HEK293 (cell line): ENCODE data around the gene PHLDB3.
A peak's percentile ranks its signal among the peaks of the same experiment; 100 is the strongest.

ENCODE experiments used
- ATF2 ChIP-seq: fragments of 450-650 bp; formaldehyde crosslinking; IDR thresholded peaks from 2 replicates; pipeline ENCODE4 v1.5.1; 2016; ENCODE audit warnings: missing biosample characterization, missing genetic modification characterization, low read depth
- REPIN1 ChIP-seq: fragments of 450-650 bp; formaldehyde crosslinking; IDR thresholded peaks from 2 replicates; pipeline ENCODE4 v1.5.1; 2017; ENCODE audit warnings: missing biosample characterization, missing genetic modification characterization, low read depth
- YY1 ChIP-seq: fragments of 450-650 bp; formaldehyde crosslinking; IDR thresholded peaks from 2 replicates; pipeline ENCODE4 v1.5.1; 2018; ENCODE audit warnings: missing biosample characterization, missing genetic modification characterization
- ZBTB8A ChIP-seq: fragments of 450-650 bp; formaldehyde crosslinking; IDR thresholded peaks from 2 replicates; pipeline ENCODE4 v1.5.1; 2016; ENCODE audit warnings: missing biosample characterization, missing genetic modification characterization
- ZNF521 ChIP-seq: fragments of 450-650 bp; formaldehyde crosslinking; IDR thresholded peaks from 2 replicates; pipeline ENCODE4 v1.5.1; 2017; ENCODE audit warnings: missing biosample characterization, mild to moderate bottlenecking, missing genetic modification characterization
- ZNF707 ChIP-seq: fragments of 450-650 bp; formaldehyde crosslinking; IDR thresholded peaks from 2 replicates; pipeline ENCODE4 v1.5.1; 2016; ENCODE audit warnings: missing biosample characterization, missing genetic modification characterization
- TF ChIP-seq, protein P1 (sequence below): fragments of 450-650 bp; formaldehyde crosslinking; IDR thresholded peaks from 2 replicates; pipeline ENCODE4 v1.5.1; 2016; ENCODE audit warnings: missing biosample characterization, missing genetic modification characterization

DNA sequence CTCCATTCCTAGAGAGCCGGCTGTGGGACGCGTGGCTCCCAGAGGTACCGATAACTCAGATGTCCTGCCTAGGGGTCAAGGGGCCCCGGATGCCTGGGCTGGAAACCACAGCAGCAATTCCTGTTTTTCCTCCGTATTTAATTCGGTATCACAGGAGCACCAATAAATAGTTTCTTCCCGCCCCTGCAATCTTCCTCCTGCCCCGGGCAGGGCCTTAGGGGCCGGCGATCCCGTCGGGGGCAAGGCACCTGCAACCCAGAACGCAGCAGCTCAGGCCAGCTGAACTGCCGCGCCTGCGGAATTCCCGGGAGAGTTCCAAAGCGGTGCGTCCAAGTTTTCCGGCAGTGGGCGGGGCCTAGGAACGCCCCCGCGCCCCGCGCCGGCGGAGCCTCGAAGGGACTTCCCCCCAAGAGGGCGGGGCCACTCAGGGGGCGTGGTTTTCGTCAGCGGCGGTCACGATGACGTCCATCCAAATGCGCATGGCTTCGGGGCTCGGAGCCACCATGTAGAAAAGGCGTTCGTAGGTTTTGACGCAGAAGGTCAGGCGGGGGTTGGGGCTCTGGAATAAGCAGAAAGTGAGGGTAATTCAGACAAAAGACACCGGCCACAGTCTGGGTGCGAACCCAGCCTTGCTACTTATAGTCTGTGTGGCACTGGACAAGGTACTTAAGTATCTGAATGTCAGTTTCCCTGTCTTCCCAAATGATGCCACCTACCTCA, 29.4 kb downstream of the PHLDB3 start:
- TF ChIP-seq, protein P1, sequence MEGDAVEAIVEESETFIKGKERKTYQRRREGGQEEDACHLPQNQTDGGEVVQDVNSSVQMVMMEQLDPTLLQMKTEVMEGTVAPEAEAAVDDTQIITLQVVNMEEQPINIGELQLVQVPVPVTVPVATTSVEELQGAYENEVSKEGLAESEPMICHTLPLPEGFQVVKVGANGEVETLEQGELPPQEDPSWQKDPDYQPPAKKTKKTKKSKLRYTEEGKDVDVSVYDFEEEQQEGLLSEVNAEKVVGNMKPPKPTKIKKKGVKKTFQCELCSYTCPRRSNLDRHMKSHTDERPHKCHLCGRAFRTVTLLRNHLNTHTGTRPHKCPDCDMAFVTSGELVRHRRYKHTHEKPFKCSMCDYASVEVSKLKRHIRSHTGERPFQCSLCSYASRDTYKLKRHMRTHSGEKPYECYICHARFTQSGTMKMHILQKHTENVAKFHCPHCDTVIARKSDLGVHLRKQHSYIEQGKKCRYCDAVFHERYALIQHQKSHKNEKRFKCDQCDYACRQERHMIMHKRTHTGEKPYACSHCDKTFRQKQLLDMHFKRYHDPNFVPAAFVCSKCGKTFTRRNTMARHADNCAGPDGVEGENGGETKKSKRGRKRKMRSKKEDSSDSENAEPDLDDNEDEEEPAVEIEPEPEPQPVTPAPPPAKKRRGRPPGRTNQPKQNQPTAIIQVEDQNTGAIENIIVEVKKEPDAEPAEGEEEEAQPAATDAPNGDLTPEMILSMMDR (tag by site-specific recombination): no peak
- TF ChIP-seq ATF2 (tag by site-specific recombination) (peak; percentile 93), ZBTB8A (tag by site-specific recombination) (peak; percentile 36; the same call in 1 of the 2 replicates), REPIN1 (tag by site-specific recombination) (no peak), YY1 (peak; percentile 49; the same call in 1 of the 2 replicates), ZNF521 (tag by site-specific recombination) (no peak), ZNF707 (no peak)
